Measurements from ENCODE around the gene BNC2.

BNC2 gene

GRCh38 chr9:16904655-16905054, 34.2 kb upstream of the BNC2 start:
- Histone ChIP-seq H3K27ac (no peak overlapping the region), H3K9me3 (ENCODE audit: control insufficient read depth, low read length) (no peaks in the 10 kb centered on the region), H3K9ac (no peak overlapping the region), H3K79me2 (no peaks in the 10 kb centered on the region), H3K36me3 (ENCODE audit: control insufficient read depth, insufficient read depth, low read length) (no peaks in the 10 kb centered on the region), H3K4me1 (no peaks in the 10 kb centered on the region), H3K27me3 (ENCODE audit: control insufficient read depth, insufficient read depth, low read length) (no peaks in the 10 kb centered on the region), H3K4me3 (ENCODE audit: low read depth, low read length) (no peak overlapping the region), H2AFZ (no peak overlapping the region), H3K4me2 (ENCODE audit: low read length) (no peak overlapping the region)
- no peak for TF ChIP-seq CTCF (IDR thresholded peaks at IDR 0.05)

- Histone ChIP-seq H3K4me1 (no peaks in the 10 kb centered on the region), H3K79me2 (no peaks in the 10 kb centered on the region), H3K9me3 (ENCODE audit: control insufficient read depth, low read length) (no peaks in the 10 kb centered on the region), H3K4me2 (ENCODE audit: low read length) (no peak overlapping the region), H3K4me3 (ENCODE audit: low read depth, low read length) (no peak overlapping the region), H3K36me3 (ENCODE audit: control insufficient read depth, insufficient read depth, low read length) (no peaks in the 10 kb centered on the region), H3K27me3 (ENCODE audit: control insufficient read depth, insufficient read depth, low read length) (no peaks in the 10 kb centered on the region), H3K27ac (no peak overlapping the region), H3K9ac (no peak overlapping the region), H2AFZ (no peak overlapping the region)
- TF ChIP-seq CTCF (IDR thresholded peaks at IDR 0.05), result no peak
These were observed 31.1 kb upstream of the BNC2 start for GRCh38 chr9:16901590-16901989.

- H2AFZ ChIP-seq, result no peak overlapping the region
- H3K4me2 ChIP-seq (ENCODE audit: low read length), result no peak overlapping the region
- no peaks in the 10 kb centered on the region for H3K4me1 ChIP-seq
- H3K36me3 ChIP-seq (ENCODE audit: control insufficient read depth, insufficient read depth, low read length), result no peaks in the 10 kb centered on the region
- H3K79me2 ChIP-seq, result no peaks in the 10 kb centered on the region
- no peaks in the 10 kb centered on the region for H3K27me3 ChIP-seq (ENCODE audit: control insufficient read depth, insufficient read depth, low read length)
- no peak for TF ChIP-seq CTCF (IDR thresholded peaks at IDR 0.05)
- no peak overlapping the region for H3K9ac ChIP-seq
- H3K9me3 ChIP-seq (ENCODE audit: control insufficient read depth, low read length), result no peaks in the 10 kb centered on the region
- H3K4me3 ChIP-seq (ENCODE audit: low read depth, low read length), result no peak overlapping the region
- H3K27ac ChIP-seq, result no peak overlapping the region
These were observed 29.1 kb upstream of the BNC2 start for GRCh38 chr9:16899606-16900005.

GRCh38 chr9:16898464-16898863, 28.0 kb upstream of the BNC2 start:
- Histone ChIP-seq H2AFZ (no peak overlapping the region), H3K9ac (no peak overlapping the region), H3K9me3 (ENCODE audit: control insufficient read depth, low read length) (no peaks in the 10 kb centered on the region), H3K36me3 (ENCODE audit: control insufficient read depth, insufficient read depth, low read length) (no peaks in the 10 kb centered on the region), H3K4me1 (no peaks in the 10 kb centered on the region), H3K79me2 (no peaks in the 10 kb centered on the region), H3K4me3 (ENCODE audit: low read depth, low read length) (no peak overlapping the region), H3K27me3 (ENCODE audit: control insufficient read depth, insufficient read depth, low read length) (no peaks in the 10 kb centered on the region), H3K27ac (no peak overlapping the region), H3K4me2 (ENCODE audit: low read length) (no peak overlapping the region)
- TF ChIP-seq CTCF (IDR thresholded peaks at IDR 0.05), result no peak

GRCh38 chr9:16888594-16888993, 18.1 kb upstream of the BNC2 start:
- no peak for TF ChIP-seq CTCF (IDR thresholded peaks at IDR 0.05)
- Histone ChIP-seq H3K36me3 (ENCODE audit: control insufficient read depth, insufficient read depth, low read length) (no peaks in the 10 kb centered on the region), H3K4me1 (no peaks in the 10 kb centered on the region), H3K4me3 (ENCODE audit: low read depth, low read length) (no peak overlapping the region), H3K27me3 (ENCODE audit: control insufficient read depth, insufficient read depth, low read length) (no peaks in the 10 kb centered on the region), H2AFZ (no peak overlapping the region), H3K9ac (no peak overlapping the region), H3K79me2 (no peaks in the 10 kb centered on the region), H3K27ac (no peak overlapping the region), H3K9me3 (ENCODE audit: control insufficient read depth, low read length) (no peaks in the 10 kb centered on the region), H3K4me2 (ENCODE audit: low read length) (no peak overlapping the region)

Measured in parathyroid adenoma (tissue), 2 donors.